Measurements from ENCODE around the gene FOXO4. TPM values are rescaled to one million over a fixed set of nuclear protein-coding genes. Genes with fewer than 3 reads are reported as not detected.

FOXO4 gene
- total RNA-seq, 2 donors from 2014 or later: 11.2 to 39.0 TPM

- Mint-ChIP-seq H3K27ac (no peak overlapping the region), H3K4me1 (peaks cover 5% of the 10 kb centered on the region), H3K27me3 (no peaks in the 10 kb centered on the region), H3K9me3 (no peaks in the 10 kb centered on the region), H3K4me3 (no peak overlapping the region), H3K36me3 (ENCODE audit: low read depth) (peaks cover 4% of the 10 kb centered on the region)
- ATAC-seq (replicated peaks): no peak
Observed at GRCh38 chrX:71147496-71148277, 52.0 kb downstream of the FOXO4 start.

- ATAC-seq (replicated peaks): no peak
- H3K4me1 Mint-ChIP-seq: peaks cover 5% of the 10 kb centered on the region
- no peak overlapping the region for H3K27ac Mint-ChIP-seq
- no peaks in the 10 kb centered on the region for H3K36me3 Mint-ChIP-seq (ENCODE audit: low read depth)
- no peak overlapping the region for H3K4me3 Mint-ChIP-seq
- no peaks in the 10 kb centered on the region for H3K9me3 Mint-ChIP-seq
- H3K27me3 Mint-ChIP-seq: no peaks in the 10 kb centered on the region
Observed at GRCh38 chrX:71148278-71148663, 52.6 kb downstream of the FOXO4 start.

GRCh38 chrX:71151366-71151765 is 55.7 kb downstream of the FOXO4 start:
- no peak for ATAC-seq (replicated peaks)
- Mint-ChIP-seq H3K27ac (no peak overlapping the region), H3K27me3 (no peaks in the 10 kb centered on the region), H3K9me3 (no peaks in the 10 kb centered on the region), H3K4me1 (peaks cover 6% of the 10 kb centered on the region), H3K36me3 (ENCODE audit: low read depth) (peaks cover 5% of the 10 kb centered on the region), H3K4me3 (no peak overlapping the region)

Other genes with a start within 250 kb of the FOXO4 start
- gene TEX11, start 187.1 kb upstream of the FOXO4 start, total RNA-seq: not detected
- not detected for gene SLC7A3, start 164.8 kb upstream of the FOXO4 start, total RNA-seq
- gene SNX12, start 27.5 kb upstream of the FOXO4 start, total RNA-seq: 10 to 100 TPM; 47.2 to 49.0 TPM
- gene CXorf65, start 10.9 kb downstream of the FOXO4 start, total RNA-seq: 10 to 100 TPM; 15.1 to 36.4 TPM
- gene IL2RG, start 15.7 kb downstream of the FOXO4 start, total RNA-seq: 100 to 1,000 TPM; 317 to 698 TPM
- gene MED12, start 22.7 kb downstream of the FOXO4 start, total RNA-seq: 100 to 1,000 TPM in 1 of 2 donors, 10 to 100 TPM in 1; 46.2 to 144 TPM
- gene NLGN3, start 49.0 kb downstream of the FOXO4 start, total RNA-seq: 1 to 10 TPM; 1.6 to 6.4 TPM
- under 1 TPM in 1 of 2 donors, not detected in 1; 0.21 TPM for gene GJB1, start 127.4 kb downstream of the FOXO4 start, total RNA-seq
- gene ZMYM3, start 158.3 kb downstream of the FOXO4 start, total RNA-seq: 10 to 100 TPM; 18.3 TPM
- gene NONO, start 187.8 kb downstream of the FOXO4 start, total RNA-seq: 100 to 1,000 TPM; 394 to 499 TPM
- gene ITGB1BP2, start 205.9 kb downstream of the FOXO4 start, total RNA-seq: 1 to 10 TPM; 7.4 to 9.2 TPM

Data from activated T-helper 17 cell treated with anti-CD3 and anti-CD28 coated beads, Interleukin-2, amount 50 U/mL, for 72 hours (primary cell).